Left ventricle myocardium inferior (tissue), 1 donor: ENCODE results near the gene BORCS6. TPM values are rescaled to one million over a fixed set of nuclear protein-coding genes. Genes with fewer than 3 reads are reported as not detected.

ENCODE experiments used
- DNase-seq: peaks from one replicate; pipeline ENCODE4 v3.0.0-alpha.2; 2020
- H3K27ac ChIP-seq: fragments of 200-600 bp; replicated peaks from 2 replicates; pipeline ENCODE4 v1.8.0; 2021
- H3K27me3 ChIP-seq: fragments of 200-600 bp; 2 replicates; pipeline ENCODE4 v1.8.0; 2021; ENCODE audit warnings: low read depth
- H3K36me3 ChIP-seq: fragments of 200-600 bp; 2 replicates; pipeline ENCODE4 v1.8.0; 2021
- H3K4me1 ChIP-seq: fragments of 200-600 bp; 2 replicates; pipeline ENCODE4 v1.8.0; 2021
- H3K4me3 ChIP-seq: fragments of 200-600 bp; 2 replicates; pipeline ENCODE4 v1.8.0; 2021; ENCODE audit warnings: mild to moderate bottlenecking, moderate library complexity
- H3K9me3 ChIP-seq: fragments of 200-600 bp; replicated peaks from 2 replicates; pipeline ENCODE4 v1.8.0; 2021
- intact Hi-C: fragments of 100-400 bp; cut with micrococcal nuclease; formaldehyde crosslinking; loops from one replicate; pipeline ENCODE4 v1.11.0; 2022
- total RNA-seq: library from RNA; stranded (reverse); fragmentation: NEBNext Ultra II Directional; extraction: Animal tissue kit (Norgen Biotek cat#: 25700); gene quantifications from one replicate; pipeline ENCODE4 v1.2.1, GENCODE V29; 2021
- TF ChIP-seq, protein P1 (sequence below): fragments of 200-600 bp; IDR thresholded peaks from 2 replicates; pipeline ENCODE4 v1.8.0; 2021; ENCODE audit warnings: antibody characterized with exemption, mild to moderate bottlenecking, borderline replicate concordance
- donor health status: DM: no; HTN: yes; CAD: no; lungs with severe emphysema.

Gene BORCS6
- total RNA-seq, 1 donor from 2014 or later = 8.4 TPM

DNA sequence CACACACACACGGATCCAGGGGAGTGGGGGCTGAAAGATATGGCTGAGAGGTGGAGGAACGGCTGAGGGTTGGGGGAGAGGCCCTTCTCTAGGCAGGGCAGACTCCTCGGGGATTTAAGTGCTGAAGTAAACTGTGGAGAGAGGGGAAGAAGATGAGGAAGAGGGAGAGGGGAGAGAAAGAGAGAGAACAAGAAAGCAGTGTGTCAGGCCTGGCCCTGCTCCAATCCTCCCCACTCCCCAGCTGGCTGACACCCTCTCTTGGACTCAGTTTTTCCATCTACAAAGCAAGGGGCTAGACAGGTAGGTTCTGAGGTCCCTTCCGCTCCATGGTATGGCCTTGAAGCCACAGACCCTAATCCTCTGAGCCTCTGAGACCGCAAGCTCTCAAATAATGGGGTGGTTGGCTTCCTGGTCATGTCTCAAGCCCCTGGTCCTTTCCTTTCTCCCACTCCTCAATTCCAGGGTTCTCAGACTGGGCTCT is 29.2 kb downstream of the BORCS6 start:
- Histone ChIP-seq H3K4me1 (peaks cover 86% of the 10 kb centered on the region), H3K36me3 (peaks cover 24% of the 10 kb centered on the region), H3K4me3 (peak overlapping the region; percentile 95), H3K27ac (peak overlapping the region; percentile 100), H3K9me3 (no peaks in the 10 kb centered on the region), H3K27me3 (no peaks in the 10 kb centered on the region)
- intact Hi-C loops = no loop called here
- TF ChIP-seq, protein P1, sequence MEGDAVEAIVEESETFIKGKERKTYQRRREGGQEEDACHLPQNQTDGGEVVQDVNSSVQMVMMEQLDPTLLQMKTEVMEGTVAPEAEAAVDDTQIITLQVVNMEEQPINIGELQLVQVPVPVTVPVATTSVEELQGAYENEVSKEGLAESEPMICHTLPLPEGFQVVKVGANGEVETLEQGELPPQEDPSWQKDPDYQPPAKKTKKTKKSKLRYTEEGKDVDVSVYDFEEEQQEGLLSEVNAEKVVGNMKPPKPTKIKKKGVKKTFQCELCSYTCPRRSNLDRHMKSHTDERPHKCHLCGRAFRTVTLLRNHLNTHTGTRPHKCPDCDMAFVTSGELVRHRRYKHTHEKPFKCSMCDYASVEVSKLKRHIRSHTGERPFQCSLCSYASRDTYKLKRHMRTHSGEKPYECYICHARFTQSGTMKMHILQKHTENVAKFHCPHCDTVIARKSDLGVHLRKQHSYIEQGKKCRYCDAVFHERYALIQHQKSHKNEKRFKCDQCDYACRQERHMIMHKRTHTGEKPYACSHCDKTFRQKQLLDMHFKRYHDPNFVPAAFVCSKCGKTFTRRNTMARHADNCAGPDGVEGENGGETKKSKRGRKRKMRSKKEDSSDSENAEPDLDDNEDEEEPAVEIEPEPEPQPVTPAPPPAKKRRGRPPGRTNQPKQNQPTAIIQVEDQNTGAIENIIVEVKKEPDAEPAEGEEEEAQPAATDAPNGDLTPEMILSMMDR = no peak
- DNase-seq = no peak

DNA sequence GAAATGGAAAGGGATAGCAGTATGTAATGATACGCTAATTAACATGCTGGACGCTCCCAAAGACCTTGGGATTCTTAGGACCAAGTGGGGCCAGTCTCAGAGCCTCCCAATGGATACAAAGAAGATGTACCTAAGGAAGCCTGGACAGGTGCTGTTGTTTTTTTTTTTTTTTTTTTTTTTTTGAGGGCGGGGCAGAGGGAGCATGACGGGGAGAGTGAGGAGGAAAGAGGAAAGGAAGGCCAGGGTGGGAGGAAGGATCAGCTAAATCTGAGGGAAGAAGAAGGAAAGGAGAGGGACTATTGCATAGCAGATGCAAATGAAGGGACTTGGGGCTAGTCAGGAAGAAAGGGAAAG is 29.8 kb downstream of the BORCS6 start:
- Histone ChIP-seq H3K27ac (peak overlapping the region; percentile 100), H3K4me3 (no peak overlapping the region), H3K36me3 (peaks cover 24% of the 10 kb centered on the region), H3K27me3 (no peaks in the 10 kb centered on the region), H3K4me1 (peaks cover 91% of the 10 kb centered on the region), H3K9me3 (no peaks in the 10 kb centered on the region)
- no peak for DNase-seq
- intact Hi-C loops = no loop called here
- TF ChIP-seq, protein P1 = no peak

DNA sequence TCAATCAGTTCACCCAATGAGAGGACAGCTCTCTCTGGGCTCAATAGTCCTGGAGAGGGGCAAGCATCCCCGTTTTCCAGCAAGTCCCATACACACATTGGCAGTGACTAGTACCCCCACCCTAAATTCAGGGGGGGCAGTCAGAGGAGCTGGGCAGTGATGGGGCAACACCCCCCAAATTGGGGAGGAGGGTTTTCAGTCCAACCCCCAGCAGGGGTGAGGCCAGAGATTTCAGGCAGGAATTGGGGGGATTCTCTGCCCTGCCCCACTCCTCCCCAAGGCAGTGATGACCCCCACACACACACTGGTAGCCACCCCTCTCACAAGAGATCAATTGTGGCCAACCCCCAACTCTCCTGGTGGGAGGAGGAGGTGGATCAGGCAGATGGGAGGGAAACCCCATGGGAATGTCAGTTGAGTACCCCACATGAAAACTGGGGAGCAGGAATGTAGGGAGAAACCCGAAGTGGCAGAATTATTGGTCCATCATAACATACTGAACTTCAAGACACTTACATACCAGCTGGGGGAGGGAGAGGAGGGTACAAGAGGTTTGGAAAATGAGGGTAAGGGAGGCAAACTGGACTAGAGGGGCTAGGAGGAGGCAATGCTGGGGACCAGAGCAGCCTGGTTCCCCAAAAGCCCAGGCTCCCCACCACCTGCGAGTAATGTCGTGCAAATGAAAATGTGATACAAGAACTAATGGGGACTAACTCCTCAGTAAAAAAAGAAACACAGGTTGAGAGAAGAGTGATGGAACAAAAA is 30.3 kb downstream of the BORCS6 start:
- intact Hi-C loops = no loop called here
- no peaks in the 10 kb centered on the region for H3K9me3 ChIP-seq
- no peaks in the 10 kb centered on the region for H3K27me3 ChIP-seq
- H3K27ac ChIP-seq = peak overlapping the region; percentile 100
- peaks cover 85% of the 10 kb centered on the region for H3K4me1 ChIP-seq
- TF ChIP-seq, protein P1 = no peak
- DNase-seq = peak; percentile 1
- peaks cover 24% of the 10 kb centered on the region for H3K36me3 ChIP-seq
- H3K4me3 ChIP-seq = no peak overlapping the region

DNA sequence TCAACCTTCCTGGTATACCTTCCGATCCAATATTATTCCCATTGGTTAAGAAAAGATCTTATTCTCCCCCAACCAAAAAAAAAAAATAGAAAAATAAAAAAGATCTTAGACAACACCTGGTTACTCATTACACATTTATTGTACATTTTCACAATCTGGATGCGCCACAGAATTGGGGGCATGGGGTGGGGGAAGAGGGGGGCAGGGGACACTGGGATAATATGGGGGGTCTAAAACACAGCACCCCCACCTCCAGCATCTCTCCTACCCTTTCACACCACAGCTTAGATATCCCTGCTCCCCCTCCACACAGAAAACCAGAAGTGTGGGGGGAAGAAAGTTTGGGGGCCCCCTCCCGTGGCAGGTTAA is 31.0 kb downstream of the BORCS6 start:
- no peaks in the 10 kb centered on the region for H3K27me3 ChIP-seq
- no peaks in the 10 kb centered on the region for H3K9me3 ChIP-seq
- no peak for DNase-seq
- H3K36me3 ChIP-seq = peaks cover 24% of the 10 kb centered on the region
- intact Hi-C loops = no loop called here
- peak overlapping the region; percentile 100 for H3K27ac ChIP-seq
- TF ChIP-seq, protein P1 = no peak
- no peak overlapping the region for H3K4me3 ChIP-seq
- H3K4me1 ChIP-seq = peaks cover 80% of the 10 kb centered on the region

DNA sequence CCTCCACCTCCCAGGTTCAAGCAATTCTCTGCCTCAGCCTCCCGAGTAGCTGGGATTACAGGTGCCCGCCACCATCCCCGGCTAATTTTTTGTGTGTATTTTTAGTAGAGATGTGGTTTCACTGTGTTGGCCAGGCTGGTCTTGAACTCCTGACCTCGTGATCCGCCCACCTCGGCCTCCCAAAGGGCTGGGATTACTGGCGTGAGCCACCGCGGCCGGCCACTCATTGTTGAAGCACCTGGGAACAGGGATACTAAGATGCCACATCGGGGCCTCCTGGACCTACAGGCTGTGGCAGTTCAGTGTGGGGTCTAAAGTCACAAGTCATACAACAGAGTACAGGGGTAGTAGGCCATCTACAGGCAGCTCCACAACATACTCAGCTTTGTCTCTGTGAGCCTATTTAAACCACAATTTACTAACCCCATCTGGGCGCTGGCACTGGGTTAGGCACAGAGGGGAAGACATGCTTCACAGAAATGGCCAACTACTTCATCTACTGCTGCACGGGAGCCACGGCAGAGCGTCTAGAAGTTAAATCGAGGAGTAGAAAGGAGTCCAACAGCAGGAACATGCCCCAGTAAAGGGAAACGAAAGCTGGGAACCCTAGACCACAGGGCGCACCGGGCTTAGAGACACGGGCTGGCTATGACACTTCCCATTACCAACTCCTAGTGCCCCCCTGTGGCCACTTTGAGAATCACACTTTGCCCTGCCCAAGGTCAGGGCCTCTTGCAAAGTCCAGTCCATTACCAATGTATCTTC is 31.5 kb downstream of the BORCS6 start:
- Histone ChIP-seq H3K27ac (peak overlapping the region; percentile 100), H3K4me3 (peak overlapping the region; percentile 18), H3K27me3 (no peaks in the 10 kb centered on the region), H3K9me3 (no peaks in the 10 kb centered on the region), H3K36me3 (peaks cover 24% of the 10 kb centered on the region), H3K4me1 (peaks cover 80% of the 10 kb centered on the region)
- intact Hi-C loops = no loop called here
- DNase-seq = peak; percentile 92
- TF ChIP-seq, protein P1 = peak; percentile 94
